Fibroblast of skin of right biceps (primary cell): ENCODE data around the gene PPP2R2C.

Experiments
- DNase-seq: peaks from one replicate; pipeline ENCODE4 v3.0.0-alpha.2; 2013

The PPP2R2C gene

GRCh38 chr4:6467600-6467999 is 4.8 kb downstream of the PPP2R2C start:
- no peak for DNase-seq

DNA sequence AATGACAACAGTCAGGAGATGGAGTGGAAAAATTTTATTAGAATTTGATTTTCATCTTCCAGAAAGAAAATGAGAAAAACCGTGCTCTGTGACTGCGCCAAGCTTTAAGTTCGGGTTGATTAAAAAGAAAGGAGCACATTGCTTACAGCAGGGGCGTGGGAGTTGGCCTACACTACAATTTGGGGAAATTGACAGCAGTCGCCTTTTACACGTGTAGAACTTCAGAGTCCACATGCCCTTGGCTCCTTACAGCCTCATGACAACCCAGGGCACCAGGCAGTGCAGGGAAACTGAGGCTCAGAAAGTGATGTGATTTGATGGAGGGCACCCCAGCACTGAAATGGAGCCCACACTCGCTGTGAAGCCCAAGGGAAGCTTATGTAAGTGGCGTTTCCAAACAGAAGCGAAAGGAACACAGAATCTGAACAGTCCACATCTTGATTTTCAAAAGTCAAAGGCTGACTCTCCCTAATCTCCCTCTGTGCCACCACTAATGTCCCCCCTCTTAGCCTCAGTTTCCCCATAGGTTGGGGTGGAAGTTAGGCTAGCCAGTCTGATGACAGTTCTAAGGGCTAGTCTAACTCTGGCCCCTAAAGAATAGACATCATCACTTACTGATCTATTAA is 5.5 kb downstream of the PPP2R2C start:
- DNase-seq = no peak

DNA sequence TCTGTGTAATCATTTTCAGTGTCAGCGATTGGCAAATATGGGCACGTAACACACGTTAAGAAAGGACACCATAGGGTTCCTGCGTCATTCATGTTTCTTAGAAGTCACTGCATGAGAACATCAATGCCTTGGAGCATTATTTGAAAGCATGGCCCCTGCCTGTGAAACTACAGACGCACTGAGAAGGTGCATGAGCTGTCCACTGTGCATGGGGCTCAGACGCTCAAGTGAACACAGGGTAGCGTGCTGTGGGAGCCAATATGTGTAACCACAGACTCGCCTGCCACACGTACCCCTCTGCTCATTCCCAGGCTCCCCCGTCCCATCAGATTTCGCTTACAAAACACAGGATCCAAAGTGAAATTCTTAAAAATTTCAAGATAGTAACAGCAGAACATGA is 6.5 kb downstream of the PPP2R2C start:
- no peak for DNase-seq

DNA sequence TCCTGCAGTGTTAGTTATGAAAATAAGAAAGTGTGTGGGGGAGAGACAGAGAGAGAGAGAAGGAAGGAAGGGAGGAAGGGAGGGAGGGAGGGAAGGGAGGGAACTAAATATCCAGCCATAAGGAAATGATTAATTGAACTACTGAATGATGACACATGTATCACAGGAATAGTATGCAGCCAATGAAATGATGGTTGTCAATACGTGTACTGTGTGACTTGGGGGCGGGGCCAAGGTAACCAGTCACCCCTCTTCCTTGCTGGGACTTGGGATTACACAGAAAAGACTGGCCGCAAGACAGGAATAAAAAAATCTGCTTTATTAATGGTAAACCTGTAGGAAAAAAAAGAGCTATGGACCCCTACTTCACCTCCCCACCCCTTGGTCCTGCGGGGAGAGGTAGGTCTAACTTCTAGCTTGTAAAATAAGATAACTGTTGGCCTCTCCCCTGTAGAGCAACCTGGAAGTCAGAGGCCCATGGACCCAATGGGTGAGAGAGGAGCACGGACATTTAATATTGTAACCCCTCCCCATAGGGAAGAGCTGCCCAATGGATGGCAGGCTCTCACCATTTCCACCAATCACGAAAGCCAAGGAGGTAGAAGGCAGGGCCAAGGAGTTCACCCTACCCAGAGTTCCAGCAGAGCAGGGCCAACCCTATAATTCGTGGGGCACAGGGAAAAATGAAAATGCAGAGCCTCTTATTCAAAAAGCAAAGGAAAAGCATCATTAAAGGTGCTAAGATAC is 7.4 kb downstream of the PPP2R2C start:
- DNase-seq = peak; percentile 5

DNA sequence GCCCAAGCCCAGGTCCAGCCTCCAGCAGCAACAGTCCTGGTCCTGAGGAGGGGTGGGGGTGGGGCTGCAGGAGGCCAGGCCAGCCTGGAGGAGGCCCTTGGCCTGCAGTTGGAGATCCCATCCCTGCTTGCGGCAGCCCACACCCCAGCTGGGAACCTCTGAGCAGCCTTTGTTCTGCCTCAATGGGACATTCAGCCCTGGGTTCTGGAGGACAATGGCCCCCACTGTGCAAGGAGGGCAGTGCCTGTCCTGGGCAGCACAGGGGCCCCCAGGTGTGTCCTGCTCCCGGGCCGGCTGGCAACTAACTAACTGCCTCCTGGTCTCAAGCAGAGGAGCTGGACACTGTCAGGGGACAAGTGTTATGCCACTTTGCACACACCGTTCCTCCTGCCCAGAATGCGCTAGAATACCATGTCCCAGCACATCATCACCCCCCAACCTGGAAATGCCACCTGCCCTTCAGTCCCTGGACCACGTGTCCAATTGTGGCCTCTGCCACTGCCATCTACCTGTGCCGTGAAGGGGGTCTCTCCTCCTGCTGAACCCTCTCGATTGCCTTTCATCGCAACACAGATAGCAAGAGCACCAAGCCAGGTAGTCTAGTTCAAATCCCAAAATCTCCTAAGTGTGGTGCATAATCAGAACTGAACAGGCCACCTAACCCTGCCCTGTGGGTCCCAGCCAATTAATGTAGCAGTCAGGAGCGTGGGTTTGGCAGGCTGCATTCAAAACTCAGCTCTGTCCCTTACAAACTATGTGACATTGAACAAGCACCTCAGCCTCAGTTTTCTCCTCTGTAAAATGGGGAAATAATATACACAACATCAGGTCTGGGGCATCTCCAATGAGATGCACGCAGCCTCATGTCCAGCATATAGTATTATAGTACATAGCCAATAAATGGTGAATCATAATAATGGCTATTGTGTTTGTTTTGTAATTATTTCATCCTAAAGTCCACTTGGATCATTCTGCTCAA is 8.8 kb downstream of the PPP2R2C start:
- no peak for DNase-seq

GRCh38 chr4:6461301-6462165 is 10.9 kb downstream of the PPP2R2C start:
- DNase-seq = peak; percentile 4

GRCh38 chr4:6460876-6461275 is 11.5 kb downstream of the PPP2R2C start:
- no peak for DNase-seq

- no peak for DNase-seq
These were observed 13.9 kb downstream of the PPP2R2C start for GRCh38 chr4:6458528-6458927.

- no peak for DNase-seq
These were observed 16.0 kb downstream of the PPP2R2C start for GRCh38 chr4:6456450-6456849.

DNA sequence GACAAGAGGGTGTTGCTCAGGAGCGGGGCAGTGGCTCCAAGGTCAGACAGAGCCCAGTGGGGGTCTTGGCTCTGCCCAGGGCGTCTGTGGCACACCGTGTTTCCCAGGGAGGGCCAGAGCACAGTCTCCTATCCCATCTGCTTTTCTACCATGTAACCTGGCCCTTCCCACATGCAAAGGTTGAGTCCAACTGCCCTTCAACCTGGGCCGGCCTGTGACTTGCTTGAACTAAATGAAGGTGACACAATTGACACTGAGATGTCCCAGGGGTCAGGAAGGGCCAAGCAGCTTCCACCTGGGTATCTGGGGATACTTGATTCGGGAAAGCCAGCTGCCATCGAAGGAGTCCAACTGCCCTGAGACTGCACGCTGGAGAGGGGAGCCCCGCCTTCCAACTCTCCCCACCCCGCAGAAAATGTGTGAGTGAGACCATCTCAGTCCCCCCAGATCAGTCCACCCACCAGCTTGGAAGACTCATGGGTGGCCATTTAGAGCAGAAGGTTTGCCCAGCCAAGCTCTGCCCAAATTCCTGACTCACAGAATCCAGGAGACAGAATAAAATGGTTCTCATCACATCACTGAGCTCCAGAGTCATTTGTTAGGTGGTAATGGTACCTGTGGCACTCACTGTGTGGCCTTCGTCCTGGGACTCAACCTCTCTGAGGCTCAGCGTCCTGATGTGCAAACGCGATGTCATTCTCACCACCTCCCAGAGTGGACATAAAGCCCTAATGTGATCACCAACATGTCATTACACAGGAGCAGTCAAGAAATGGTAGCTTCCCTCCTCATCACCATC is 18.1 kb downstream of the PPP2R2C start:
- no peak for DNase-seq

GRCh38 chr4:6453688-6453990 is 18.8 kb downstream of the PPP2R2C start:
- DNase-seq = no peak

DNA sequence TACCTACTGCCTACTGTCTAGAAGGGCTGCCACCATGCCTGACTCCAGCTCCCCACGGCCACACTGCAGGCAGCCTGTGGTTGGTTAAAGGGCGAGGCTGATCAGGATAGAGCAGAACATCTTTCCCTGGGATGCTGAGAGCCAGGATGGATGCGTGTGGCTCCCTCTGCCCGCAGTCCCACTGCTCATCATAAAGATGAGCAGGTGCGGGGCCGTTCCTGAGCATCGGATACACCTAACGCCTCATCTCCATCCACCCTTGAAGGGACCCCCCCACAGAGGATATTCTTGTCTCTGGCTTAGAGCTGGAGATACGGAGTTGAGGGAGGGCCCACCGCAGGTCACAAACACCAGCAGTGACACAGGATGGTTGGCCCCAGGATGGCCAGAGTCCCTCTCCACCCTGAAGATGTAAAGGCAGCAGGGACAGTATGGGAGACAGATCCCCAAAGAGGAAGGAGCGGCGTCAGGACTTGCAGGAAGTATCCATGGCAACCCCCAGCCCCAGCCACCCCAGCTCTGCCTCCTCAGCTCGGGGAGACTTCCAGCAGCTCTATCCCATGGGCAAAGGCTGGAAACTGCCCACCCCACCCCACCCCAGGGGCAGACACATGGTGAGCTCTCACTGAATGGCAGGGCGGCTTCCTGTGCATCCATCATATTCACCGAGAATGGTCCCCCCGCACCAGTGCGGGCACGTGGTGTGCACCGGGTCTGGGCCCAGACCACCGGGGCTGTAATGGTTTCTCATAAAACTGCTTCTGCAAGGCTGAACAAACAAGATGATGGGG is 19.3 kb downstream of the PPP2R2C start:
- no peak for DNase-seq

DNA sequence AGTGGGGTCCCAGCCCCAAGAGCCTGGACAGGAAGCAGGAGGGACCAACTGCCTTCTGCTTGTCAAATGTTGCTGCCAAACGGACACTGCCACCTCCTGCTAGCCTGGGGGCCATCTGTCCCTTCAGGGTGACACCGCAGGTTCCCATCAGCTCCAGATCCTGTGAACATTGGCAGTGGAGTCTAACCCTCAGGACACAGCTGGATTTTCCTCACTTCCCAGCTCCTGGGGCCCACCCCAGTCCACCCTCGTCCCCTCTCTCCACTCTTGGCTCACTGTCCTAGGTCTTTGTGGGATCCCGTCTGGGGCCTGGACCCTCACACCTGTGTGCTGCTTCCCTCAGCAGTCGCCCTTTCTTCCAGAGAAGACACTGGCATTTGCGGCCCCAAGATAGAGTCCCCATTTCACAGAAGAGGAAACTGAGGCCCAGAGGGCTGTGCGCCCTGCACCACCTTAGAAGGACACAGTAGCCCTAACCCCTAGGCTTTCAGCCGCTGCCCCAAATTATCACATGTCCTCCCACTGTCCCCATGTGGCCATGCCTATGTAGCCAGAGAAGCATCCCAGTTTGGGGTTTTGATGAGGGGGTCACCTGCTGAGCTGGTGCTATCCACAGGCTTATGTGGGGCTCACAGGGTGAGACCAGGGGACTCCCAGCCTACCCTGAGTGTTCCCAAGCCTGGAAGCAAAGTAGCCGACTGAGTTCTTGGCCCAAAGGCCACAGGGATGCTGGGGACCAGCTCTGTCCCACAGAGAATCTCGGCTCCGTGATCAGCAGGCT is 20.1 kb downstream of the PPP2R2C start:
- no peak for DNase-seq

GRCh38 chr4:6451309-6451708 is 21.1 kb downstream of the PPP2R2C start:
- DNase-seq = no peak

DNA sequence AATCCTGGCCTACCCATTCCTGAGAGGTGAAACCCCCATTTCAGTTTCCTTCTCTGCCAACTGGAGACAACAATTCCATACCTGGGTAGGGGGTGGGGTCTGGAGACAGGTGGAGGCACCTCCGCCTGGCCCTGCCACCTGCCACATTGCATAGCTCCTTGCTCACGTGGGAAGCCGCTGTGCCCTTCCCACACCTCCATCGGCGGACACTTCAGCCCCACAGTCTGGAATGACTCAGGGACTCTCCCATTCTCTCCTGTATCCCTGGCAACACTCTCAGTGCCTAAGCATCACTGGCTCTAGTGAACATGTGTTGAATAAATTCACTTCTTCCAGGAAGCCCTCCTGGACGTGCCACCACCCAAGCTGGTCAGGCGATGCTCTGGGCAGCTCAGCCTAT is 21.7 kb downstream of the PPP2R2C start:
- DNase-seq = no peak

- no peak for DNase-seq
These were observed 22.6 kb downstream of the PPP2R2C start for GRCh38 chr4:6449746-6450369.

DNA sequence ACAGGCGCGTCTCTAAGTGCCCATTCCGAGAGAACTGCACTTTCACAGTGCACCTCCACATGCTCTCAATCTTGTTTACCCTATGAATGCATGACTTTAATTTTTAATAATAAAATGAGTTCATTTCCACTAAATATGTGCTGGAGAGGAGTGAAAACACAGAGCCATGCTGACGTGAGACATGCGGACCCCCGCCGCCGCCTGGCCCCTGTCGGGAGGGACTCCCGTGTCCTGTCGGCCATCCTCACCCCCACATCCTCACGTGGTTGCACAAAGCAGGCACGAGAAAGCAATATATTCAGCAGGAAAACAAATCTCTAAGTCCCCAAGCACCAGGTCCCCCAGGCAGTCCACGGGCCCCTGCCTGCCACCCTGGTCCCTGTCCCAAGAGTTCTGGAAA is 23.1 kb downstream of the PPP2R2C start:
- no peak for DNase-seq

GRCh38 chr4:6448476-6449170 is 23.8 kb downstream of the PPP2R2C start:
- DNase-seq = no peak

DNA sequence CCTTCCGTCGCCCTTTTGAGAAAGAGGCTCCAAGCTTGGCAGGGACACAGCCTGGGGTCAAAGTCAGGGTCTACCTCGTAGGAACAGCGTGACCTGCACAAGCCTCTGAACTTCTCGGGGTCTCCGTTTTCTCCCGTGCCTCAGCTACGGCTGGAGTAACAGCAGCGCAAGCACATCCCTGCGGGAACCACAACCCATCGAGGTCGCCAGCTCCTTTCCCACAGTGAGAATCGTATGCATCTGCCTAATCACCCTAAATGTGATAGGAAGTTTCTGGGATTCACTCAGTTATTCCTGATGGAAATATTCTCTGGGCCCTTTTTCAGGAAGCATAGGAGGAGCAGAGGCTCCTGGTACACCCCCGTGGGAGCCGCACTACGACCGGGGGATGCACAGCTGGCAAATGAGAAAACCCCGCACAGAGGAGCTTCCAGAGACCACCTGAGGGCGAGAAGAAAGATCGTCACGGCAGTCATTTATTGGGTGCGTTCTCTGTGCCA is 24.7 kb downstream of the PPP2R2C start:
- no peak for DNase-seq
